WERI-Rb-1 (cell line): ENCODE data around the gene TMEM131L.

Experiments
- DNase-seq: peaks from one replicate; pipeline ENCODE4 v3.0.0-alpha.2; 2020
- H3K27ac ChIP-seq: fragments of 250-450 bp; sonication (Bioruptor Pico); 2 replicates; pipeline ENCODE4 v1.5.1; 2020; ENCODE audit warnings: mild to moderate bottlenecking, moderate library complexity
- H3K27me3 ChIP-seq: fragments of 250-450 bp; sonication (Bioruptor Pico); 2 replicates; pipeline ENCODE4 v1.5.1; 2021; ENCODE audit warnings: mild to moderate bottlenecking, low read depth, moderate library complexity; ENCODE audit not compliant: insufficient read depth, severe bottlenecking
- H3K36me3 ChIP-seq: fragments of 250-450 bp; sonication (Bioruptor Pico); 2 replicates; pipeline ENCODE4 v1.5.1; 2020; ENCODE audit warnings: mild to moderate bottlenecking, moderate library complexity
- H3K4me3 ChIP-seq: 2 replicates; pipeline ENCODE4 v1.5.1; 2011; ENCODE audit warnings: low read depth, mild to moderate bottlenecking, control low read depth, low read length
- H3K9me3 ChIP-seq: fragments of 250-450 bp; sonication (Bioruptor Pico); 2 replicates; pipeline ENCODE4 v1.5.1; 2021; ENCODE audit warnings: mild to moderate bottlenecking, moderate library complexity; ENCODE audit not compliant: severe bottlenecking
- CTCF ChIP-seq: IDR thresholded peaks from 2 replicates; pipeline ENCODE4 v1.5.1; 2011; ENCODE audit warnings: low read depth, mild to moderate bottlenecking, control low read depth, inconsistent platforms, low read length

Gene TMEM131L

GRCh38 chr4:153514001-153514526 is 47.9 kb downstream of the TMEM131L start:
- TF ChIP-seq CTCF: no peak
- Histone ChIP-seq H3K36me3 (no peaks in the 10 kb centered on the region), H3K27me3 (no peaks in the 10 kb centered on the region), H3K9me3 (no peaks in the 10 kb centered on the region), H3K27ac (no peak overlapping the region), H3K4me3 (no peak overlapping the region)
- no peak for DNase-seq

- Histone ChIP-seq H3K27me3 (no peaks in the 10 kb centered on the region), H3K27ac (no peak overlapping the region), H3K4me3 (no peak overlapping the region), H3K9me3 (no peaks in the 10 kb centered on the region), H3K36me3 (no peaks in the 10 kb centered on the region)
- no peak for TF ChIP-seq CTCF
- DNase-seq: no peak
These were observed 48.7 kb downstream of the TMEM131L start for GRCh38 chr4:153514688-153515426.

- DNase-seq: no peak
- H3K4me3 ChIP-seq: no peak overlapping the region
- H3K9me3 ChIP-seq: no peaks in the 10 kb centered on the region
- H3K27me3 ChIP-seq: no peaks in the 10 kb centered on the region
- H3K27ac ChIP-seq: no peak overlapping the region
- no peaks in the 10 kb centered on the region for H3K36me3 ChIP-seq
- TF ChIP-seq CTCF: no peak
These were observed 51.0 kb downstream of the TMEM131L start for GRCh38 chr4:153517159-153517558.

GRCh38 chr4:153518001-153518400 is 51.8 kb downstream of the TMEM131L start:
- H3K27ac ChIP-seq: no peak overlapping the region
- H3K27me3 ChIP-seq: no peaks in the 10 kb centered on the region
- no peak for TF ChIP-seq CTCF
- no peak for DNase-seq
- no peaks in the 10 kb centered on the region for H3K36me3 ChIP-seq
- H3K4me3 ChIP-seq: no peak overlapping the region
- H3K9me3 ChIP-seq: no peaks in the 10 kb centered on the region

GRCh38 chr4:153518637-153519389 is 52.7 kb downstream of the TMEM131L start:
- no peak overlapping the region for H3K4me3 ChIP-seq
- no peaks in the 10 kb centered on the region for H3K9me3 ChIP-seq
- H3K36me3 ChIP-seq: no peaks in the 10 kb centered on the region
- DNase-seq: no peak
- H3K27me3 ChIP-seq: no peaks in the 10 kb centered on the region
- no peak for TF ChIP-seq CTCF
- H3K27ac ChIP-seq: no peak overlapping the region
